GM12873 (cell line): Measurements from ENCODE around the gene GRK4.

Experiments
- TF ChIP-seq, protein P1 (sequence below): IDR thresholded peaks from 2 replicates; pipeline ENCODE4 v1.5.1; 2012; ENCODE audit warnings: low read depth, mild to moderate bottlenecking, moderate library complexity, low read length, control low read depth; ENCODE audit not compliant: insufficient read depth; ENCODE audit errors: missing control alignments

GRK4 gene

DNA sequence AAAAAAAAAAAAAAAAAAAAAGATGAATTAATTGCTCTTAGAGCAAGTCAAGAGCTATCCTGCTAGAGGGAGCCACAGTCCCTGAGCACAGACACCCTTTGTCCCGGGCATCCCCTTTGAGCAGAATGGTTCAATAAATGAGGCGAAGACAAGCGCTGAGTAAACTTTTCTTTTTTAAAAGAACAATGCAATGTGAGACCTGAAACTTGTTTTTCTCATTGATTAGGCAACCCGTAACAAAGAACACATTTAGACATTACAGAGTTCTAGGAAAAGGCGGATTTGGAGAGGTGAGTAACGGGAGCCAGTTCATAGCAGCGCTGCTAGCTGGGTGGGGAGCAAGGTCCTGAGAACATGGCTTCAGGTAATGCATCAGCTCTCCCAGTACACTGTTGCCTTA is 46.1 kb downstream of the GRK4 start:
- TF ChIP-seq, protein P1, sequence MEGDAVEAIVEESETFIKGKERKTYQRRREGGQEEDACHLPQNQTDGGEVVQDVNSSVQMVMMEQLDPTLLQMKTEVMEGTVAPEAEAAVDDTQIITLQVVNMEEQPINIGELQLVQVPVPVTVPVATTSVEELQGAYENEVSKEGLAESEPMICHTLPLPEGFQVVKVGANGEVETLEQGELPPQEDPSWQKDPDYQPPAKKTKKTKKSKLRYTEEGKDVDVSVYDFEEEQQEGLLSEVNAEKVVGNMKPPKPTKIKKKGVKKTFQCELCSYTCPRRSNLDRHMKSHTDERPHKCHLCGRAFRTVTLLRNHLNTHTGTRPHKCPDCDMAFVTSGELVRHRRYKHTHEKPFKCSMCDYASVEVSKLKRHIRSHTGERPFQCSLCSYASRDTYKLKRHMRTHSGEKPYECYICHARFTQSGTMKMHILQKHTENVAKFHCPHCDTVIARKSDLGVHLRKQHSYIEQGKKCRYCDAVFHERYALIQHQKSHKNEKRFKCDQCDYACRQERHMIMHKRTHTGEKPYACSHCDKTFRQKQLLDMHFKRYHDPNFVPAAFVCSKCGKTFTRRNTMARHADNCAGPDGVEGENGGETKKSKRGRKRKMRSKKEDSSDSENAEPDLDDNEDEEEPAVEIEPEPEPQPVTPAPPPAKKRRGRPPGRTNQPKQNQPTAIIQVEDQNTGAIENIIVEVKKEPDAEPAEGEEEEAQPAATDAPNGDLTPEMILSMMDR, result peak; percentile 47

DNA sequence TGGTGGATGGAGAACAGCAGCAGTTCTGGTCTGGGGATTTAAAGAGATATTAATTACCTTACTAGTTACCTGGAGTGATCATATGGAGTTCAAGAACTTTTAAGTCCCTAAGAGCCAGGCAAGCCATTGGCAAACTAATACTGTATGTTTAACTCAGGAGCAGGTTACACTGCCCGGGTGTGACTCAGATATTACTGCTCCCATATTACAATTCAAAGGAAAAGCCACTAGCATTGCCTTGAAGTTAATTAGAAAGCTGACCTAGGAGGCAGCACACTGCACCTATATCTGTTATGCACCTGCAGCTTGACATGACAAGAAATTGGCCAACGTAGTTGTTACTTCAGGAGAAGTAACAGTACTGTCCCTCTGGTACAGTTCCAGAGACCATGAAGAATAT is 47.2 kb downstream of the GRK4 start:
- TF ChIP-seq, protein P1, result no peak

DNA sequence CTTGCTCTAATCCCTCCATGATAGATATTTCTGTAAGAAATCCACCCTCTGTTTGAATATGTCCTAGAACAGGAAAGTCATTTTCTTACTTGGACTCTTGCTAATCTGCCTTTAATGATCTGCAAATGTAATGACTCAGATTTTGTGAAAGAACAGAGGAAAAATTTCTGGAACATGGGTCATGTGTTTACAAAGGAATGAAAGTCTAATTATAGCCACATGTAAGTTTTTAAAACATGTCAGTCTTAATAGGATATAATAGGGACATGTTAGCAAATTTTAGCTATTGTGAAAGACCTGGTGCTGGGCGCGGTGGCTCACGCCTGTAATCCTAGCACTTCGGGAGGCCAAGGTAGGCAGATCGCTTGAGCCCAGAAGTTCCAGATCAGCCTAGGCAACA is 47.6 kb downstream of the GRK4 start:
- TF ChIP-seq, protein P1, result no peak

DNA sequence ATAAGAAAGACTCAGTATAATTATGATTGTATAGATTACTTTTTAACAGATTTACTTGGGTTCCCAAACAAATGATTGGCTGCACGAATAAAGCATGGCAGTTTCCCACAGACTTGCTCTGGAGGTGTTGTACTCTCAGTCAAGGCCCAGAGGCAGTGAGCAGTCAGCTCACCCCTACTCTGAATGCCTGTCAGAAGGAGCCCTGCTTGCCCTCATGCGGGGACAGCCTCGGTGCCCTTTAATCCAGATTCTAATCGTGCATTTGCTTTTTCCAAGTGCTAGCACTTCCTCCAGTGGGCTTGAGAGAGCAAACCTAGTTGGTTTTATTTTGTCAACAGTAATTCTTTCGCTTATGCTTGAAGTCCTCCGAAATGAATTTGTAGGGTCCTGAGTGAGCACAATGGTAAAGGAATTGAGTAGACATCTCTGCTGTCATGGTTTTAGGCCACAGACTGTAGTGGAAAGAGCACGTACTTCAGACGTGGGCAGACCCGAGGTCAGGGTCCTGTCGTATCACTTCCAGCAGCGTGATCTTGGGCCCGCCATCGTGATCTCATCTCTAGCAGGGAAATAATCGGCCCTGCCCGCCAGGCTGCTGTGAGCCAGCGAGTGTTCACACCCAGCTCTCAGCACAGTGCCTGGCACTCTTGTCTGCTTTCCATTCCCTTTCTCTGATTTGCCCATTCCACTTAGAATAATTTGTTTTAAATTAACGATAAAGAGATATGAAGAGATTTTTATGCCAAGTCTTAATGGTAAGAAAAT is 48.3 kb downstream of the GRK4 start:
- TF ChIP-seq, protein P1, result no peak

DNA sequence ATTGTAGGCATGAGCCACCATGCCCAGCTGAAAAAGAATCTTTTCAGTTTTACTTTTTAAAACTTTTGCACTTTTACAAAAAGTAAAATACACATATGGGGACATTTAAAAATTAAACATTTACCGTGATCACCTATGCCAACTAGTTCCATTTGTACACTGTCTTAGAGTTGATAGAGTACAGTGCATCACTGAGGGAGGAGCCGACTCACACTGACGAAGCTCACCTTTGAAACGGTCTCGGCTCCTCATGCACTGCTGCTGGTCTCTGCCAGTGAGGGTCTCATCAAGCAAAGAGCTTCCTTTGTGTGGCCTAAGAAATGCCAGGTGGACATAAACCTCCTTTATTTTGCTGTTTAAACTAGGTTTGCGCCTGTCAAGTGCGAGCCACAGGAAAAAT is 50.0 kb downstream of the GRK4 start:
- TF ChIP-seq, protein P1, result no peak

DNA sequence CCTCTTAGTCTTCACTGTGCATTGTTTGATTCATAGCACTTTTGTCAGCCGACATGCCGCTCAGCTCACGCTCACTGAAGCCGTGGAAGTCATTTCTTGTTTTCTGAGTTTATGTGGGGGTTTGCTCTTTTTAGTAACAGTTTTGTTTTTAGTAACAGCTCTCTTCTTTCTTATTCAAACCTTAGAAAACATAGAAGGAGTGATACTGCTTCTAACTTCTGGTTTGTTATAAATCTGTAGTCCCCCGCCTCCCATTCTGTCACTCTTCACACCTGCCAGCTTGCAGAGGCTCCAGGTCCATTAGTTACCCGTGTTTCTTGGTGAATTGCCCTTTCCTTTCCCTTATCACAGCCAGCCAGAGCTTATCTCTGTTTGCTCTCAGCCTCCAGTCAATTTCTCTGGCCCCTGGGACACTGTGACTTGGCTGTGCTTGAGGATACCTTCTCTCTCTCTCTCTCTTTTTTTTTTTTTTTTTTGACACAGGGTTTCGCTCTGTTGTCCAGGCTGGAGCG is 50.5 kb downstream of the GRK4 start:
- TF ChIP-seq, protein P1, result no peak

DNA sequence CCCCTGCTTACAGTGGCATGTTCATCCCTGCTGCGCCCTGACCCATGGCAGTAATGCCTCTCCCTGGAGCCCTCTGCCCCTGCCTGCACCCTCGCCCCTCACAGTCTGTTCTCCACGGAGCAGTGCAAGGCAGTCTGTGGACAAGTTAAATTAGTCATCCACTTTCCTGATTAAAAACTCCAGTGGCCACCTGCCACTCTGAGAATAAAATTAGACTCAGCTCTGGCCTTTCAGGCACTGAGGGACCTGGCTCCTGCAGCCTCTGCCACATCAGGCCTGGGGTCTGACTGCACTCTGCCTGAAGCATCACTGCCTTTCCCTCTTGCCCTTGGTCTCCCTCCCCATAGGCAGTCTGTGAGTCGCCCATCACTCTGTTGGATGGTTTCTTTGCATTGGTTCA is 53.6 kb downstream of the GRK4 start:
- TF ChIP-seq, protein P1, result no peak
